Measurements from ENCODE around the gene IL21R.

The IL21R gene

DNA sequence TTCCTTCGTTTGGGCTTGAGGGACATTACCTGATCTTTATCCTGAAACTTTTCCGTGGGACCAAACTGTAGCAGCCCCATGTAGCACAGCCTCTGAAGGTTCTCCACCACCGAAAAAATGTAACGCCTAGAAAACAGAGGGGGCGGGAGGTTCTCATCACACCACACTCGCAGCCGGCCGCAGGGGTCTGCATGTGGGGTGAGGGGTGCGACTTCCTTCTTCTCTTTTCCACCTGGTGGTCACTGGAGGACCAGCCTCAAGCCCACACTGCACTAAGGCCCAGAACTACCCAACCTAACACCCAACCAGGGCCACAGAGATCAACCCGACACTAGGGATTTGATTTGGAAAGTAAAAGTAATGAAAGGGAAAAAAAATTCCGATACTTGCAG lies 90.6 kb downstream of the IL21R start:
- DNase-seq: no peak

DNA sequence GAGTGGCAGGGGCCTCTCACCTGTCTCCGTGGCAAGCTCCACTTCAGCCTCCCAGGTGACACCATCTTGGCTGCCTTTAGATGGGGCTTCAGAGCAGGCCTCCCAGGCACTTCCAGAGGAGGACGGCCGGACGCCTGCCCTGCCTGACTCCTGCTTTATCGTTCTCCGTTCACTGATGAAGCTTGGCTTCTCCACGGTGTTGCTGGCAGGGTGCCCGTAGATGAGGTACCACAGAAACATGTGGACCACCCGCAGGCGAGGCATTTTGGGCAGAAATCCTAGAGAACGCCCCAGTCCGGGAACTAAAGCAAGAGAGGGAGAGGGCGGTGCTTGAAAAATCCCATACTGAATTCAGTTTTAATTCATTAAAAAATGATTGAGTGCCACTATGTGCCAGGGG lies 93.2 kb downstream of the IL21R start:
- no peak for DNase-seq

DNA sequence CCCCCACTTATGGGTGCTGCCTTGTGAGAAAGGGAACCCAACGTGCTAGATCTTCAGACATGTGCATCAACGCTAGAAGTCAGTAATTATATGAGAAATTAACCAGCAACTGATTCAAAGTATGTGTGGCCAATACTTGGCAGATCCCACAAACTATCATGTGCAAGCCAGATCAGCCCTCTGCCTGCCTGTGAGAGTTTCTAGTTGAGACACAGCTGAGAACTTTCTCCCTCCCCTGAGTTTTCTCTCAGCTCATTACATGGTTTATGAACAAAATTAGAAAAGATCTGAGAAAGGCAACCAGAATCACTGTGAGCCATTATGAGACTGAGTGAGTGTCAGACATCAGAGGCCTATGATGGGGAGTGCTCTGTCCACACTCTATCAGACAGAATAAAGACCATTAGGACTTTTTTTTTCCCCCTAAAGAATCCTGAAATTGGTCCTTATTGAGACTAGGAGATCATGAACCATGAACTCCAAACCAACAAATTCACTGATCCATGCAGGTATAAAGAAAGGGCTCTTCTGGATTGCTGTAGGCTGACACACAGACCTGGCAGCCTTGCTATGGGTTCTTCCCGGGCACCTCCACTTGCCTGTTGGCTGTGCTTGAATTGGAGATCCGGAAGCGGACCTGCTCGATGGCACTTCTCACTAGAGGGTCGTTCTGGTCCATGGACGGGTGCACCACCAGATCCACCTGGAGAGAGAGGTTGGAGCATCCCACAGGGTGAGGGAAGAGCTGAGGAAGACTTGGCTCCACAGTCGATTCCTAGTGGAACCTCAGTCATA lies 96.3 kb downstream of the IL21R start:
- DNase-seq: no peak

DNA sequence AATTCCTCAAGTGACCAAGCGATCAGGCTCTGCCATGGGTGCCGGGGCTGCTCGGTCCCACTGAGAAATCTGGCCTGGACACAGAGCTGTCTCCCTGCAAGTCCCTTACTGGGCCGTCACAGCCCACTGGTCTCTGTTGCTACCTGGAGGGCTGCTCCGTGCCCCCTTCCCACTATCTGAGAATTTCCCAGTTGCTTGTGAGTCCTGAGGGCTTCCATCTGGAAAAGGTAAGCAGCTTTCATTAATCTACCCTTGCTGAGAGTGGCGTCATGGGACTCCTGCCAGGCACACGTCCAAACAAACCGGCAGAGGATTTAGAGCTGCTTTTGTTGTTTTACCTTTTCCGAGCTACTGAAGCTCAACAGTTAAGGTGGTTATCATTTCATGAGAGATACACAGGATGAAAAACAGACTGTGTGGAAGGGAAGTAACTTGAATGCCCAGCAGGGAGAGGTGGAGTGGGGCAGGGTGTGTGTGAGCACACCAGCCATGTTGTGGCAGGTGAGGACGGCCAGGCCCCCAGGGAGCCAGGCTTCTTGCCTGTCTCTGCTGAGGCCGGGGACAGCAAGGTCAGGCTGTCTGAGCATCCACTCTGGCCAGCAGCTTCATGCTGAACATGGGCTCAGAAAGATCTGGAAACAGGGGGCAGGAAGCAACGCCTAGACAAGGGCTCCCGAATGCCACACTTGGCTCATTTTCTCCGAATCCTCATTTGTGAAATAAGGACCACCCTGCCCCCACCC lies 97.1 kb downstream of the IL21R start:
- DNase-seq: no peak

DNA sequence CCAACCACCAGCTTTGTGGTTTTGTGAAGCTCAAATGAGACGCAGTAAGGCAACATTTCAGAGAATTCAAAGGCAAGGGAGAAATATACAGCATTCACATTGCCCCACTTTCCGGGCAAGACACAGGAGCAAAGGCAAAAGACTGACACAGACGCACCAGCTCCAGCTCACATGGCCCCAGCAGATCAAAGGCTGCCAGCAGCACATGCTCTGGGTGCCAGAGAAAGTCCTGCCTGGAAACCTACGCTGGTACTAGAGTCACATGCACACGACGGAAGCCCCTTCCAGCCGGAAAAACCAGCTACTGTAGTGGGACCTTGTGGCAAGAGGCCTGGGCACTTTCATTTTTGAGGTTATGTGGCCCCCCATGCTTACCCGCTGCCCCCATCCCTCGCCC lies 97.7 kb downstream of the IL21R start:
- DNase-seq: no peak

DNA sequence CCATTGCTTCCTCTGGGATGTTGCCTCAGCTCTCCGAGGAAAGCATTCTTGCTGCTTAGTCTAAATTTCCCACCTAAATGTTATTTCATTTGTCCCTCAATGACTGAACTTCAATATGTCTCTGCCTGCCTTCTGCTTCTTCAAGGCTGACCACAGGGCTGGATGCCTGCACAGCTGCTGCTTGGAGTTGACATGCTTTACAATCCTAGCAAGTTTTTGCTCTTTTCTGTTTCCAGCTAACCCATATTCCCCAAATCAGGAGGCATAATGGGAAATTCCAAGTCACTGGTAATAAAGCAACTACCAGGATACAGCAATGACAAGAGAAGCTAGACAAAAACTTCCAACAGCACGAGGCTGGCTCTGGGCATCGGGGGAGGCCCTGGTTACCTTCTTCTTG lies 98.8 kb downstream of the IL21R start:
- no peak for DNase-seq

Data from activated CD4-positive, alpha-beta T cell treated with anti-CD3 and anti-CD28 coated beads for 48 hours (primary cell).